Trophoblast cell (in vitro differentiated cells and primary cell): ENCODE data around the gene PROC.
A peak's percentile ranks its signal among the peaks of the same experiment; 100 is the strongest.

Source experiments
- DNase-seq, 2 donors: peaks; one replicate each; pipeline ENCODE4 v3.0.0-alpha.2; 2016
- H2AFZ ChIP-seq: 2 replicates; pipeline ENCODE4 v1.6.1; 2013; ENCODE audit warnings: low read length, moderate library complexity, mild to moderate bottlenecking; ENCODE audit not compliant: insufficient read depth, poor library complexity
- H2AK5ac ChIP-seq: 2 replicates; pipeline ENCODE4 v1.6.1; 2013; ENCODE audit warnings: mild to moderate bottlenecking, low read length
- H2BK120ac ChIP-seq: 2 replicates; pipeline ENCODE4 v1.6.1; 2013; ENCODE audit warnings: low read length, mild to moderate bottlenecking, moderate library complexity; ENCODE audit not compliant: insufficient read depth, poor library complexity
- H2BK12ac ChIP-seq: 2 replicates; pipeline ENCODE4 v1.6.1; 2013; ENCODE audit warnings: mild to moderate bottlenecking, low read length, moderate library complexity
- H2BK5ac ChIP-seq: 2 replicates; pipeline ENCODE4 v1.6.1; 2013; ENCODE audit warnings: low read length, low read depth, moderate library complexity, mild to moderate bottlenecking; ENCODE audit not compliant: poor library complexity
- H3K14ac ChIP-seq: 2 replicates; pipeline ENCODE4 v1.6.1; 2013; ENCODE audit warnings: mild to moderate bottlenecking, low read length
- H3K18ac ChIP-seq: 2 replicates; pipeline ENCODE4 v1.6.1; 2013; ENCODE audit warnings: mild to moderate bottlenecking, low read length
- H3K23ac ChIP-seq: 2 replicates; pipeline ENCODE4 v1.6.1; 2013; ENCODE audit warnings: low read length
- H3K27ac ChIP-seq: 2 replicates; pipeline ENCODE4 v1.5.1; 2013; ENCODE audit warnings: low read depth, mild to moderate bottlenecking, inconsistent platforms, low read length, moderate library complexity
- H3K27me3 ChIP-seq: 2 replicates; pipeline ENCODE4 v1.6.1; 2013; ENCODE audit warnings: inconsistent platforms, mild to moderate bottlenecking, low read length, moderate library complexity; ENCODE audit not compliant: insufficient read depth
- H3K36me3 ChIP-seq, 2 experiments: 1 replicate in 1 of 2; 2 replicates in 1 of 2; pipeline ENCODE4 v1.6.1; 2013; ENCODE audit warnings: low read length in 2 of 2, mild to moderate bottlenecking in 2 of 2, moderate library complexity in 1 of 2; ENCODE audit not compliant: insufficient read depth in 2 of 2, control insufficient read depth in 1 of 2
- H3K4ac ChIP-seq: 2 replicates; pipeline ENCODE4 v1.6.1; 2013; ENCODE audit warnings: low read depth, mild to moderate bottlenecking, low read length, moderate library complexity
- H3K4me1 ChIP-seq, 2 experiments: 1 replicate in 1 of 2; 2 replicates in 1 of 2; pipeline ENCODE4 v1.6.1; 2013; ENCODE audit warnings: low read length in 2 of 2, mild to moderate bottlenecking in 2 of 2, moderate library complexity in 1 of 2; ENCODE audit not compliant: insufficient read depth in 2 of 2, control insufficient read depth in 1 of 2
- H3K4me2 ChIP-seq: 2 replicates; pipeline ENCODE4 v1.6.1; 2013; ENCODE audit warnings: inconsistent platforms, mild to moderate bottlenecking, low read length, moderate library complexity
- H3K4me3 ChIP-seq: 2 replicates; pipeline ENCODE4 v1.5.1; 2013; ENCODE audit warnings: mild to moderate bottlenecking, low read depth, low read length, inconsistent platforms
- H3K79me1 ChIP-seq: one replicate; pipeline ENCODE4 v1.6.1; 2013; ENCODE audit warnings: low read length
- H3K79me2 ChIP-seq: 2 replicates; pipeline ENCODE4 v1.6.1; 2013; ENCODE audit warnings: low read length, mild to moderate bottlenecking; ENCODE audit not compliant: control insufficient read depth, insufficient read depth, poor library complexity
- H3K9ac ChIP-seq: 2 replicates; pipeline ENCODE4 v1.6.1; 2013; ENCODE audit warnings: mild to moderate bottlenecking, low read length
- H3K9me3 ChIP-seq: 2 replicates; pipeline ENCODE4 v1.6.1; 2013; ENCODE audit warnings: low read depth, mild to moderate bottlenecking, control low read depth, inconsistent platforms, low read length; ENCODE audit not compliant: insufficient read depth
- H4K12ac ChIP-seq: 2 replicates; pipeline ENCODE4 v1.6.1; 2013; ENCODE audit warnings: low read depth, mild to moderate bottlenecking, low read length, moderate library complexity
- H4K8ac ChIP-seq: 2 replicates; pipeline ENCODE4 v1.6.1; 2013; ENCODE audit warnings: low read depth, mild to moderate bottlenecking, low read length, moderate library complexity
- H4K91ac ChIP-seq: one replicate; pipeline ENCODE4 v1.6.1; 2013; ENCODE audit warnings: low read depth, mild to moderate bottlenecking, low read length, moderate library complexity
- WGBS: extraction: QIAGEN DNeasy Blood & Tissue Kit; methylation state at CpG from one replicate; pipeline ENCODE4 v1.1.7; 2013; ENCODE audit warnings: missing lambda C conversion rate; ENCODE audit not compliant: insufficient read length, insufficient coverage; ENCODE audit errors: extremely low coverage; 5-methylcytosine and 5-hydroxymethylcytosine counted together

PROC gene

DNA sequence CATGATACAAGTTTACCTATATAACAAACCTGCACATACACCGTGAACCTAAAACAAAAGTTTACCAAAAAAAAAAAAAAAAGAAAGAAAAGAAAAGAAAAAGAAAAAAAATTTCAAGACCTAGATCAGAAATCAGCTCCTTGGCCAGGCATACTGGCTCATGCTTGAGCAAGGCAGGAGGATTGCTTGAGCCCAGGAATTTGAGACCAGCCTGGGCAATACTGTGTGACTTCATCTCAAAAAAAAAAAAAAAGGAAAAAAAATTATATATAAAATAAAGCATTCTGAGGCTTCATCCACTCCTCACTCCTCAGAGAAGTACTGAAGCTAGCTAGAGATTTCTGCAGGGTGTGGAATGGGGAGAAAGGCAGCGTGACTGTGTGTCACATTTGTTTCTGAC lies 11.8 kb upstream of the PROC start:
- Histone ChIP-seq H3K36me3 (peaks cover 0 to 4% of the 10 kb centered on the region in 2 experiments), H2BK12ac (no peak overlapping the region), H4K12ac (no peak overlapping the region), H3K4me1 (peaks cover 23 to 28% of the 10 kb centered on the region in 2 experiments), H2BK5ac (no peak overlapping the region), H3K4ac (no peak overlapping the region), H3K4me3 (no peak overlapping the region), H2AK5ac (no peak overlapping the region), H3K79me2 (peaks cover 5% of the 10 kb centered on the region), H3K9me3 (peaks cover 8% of the 10 kb centered on the region), H2AFZ (no peak overlapping the region), H3K4me2 (no peak overlapping the region), H3K27me3 (no peaks in the 10 kb centered on the region), H4K91ac (no peak overlapping the region), H3K27ac (no peak overlapping the region), H3K14ac (no peak overlapping the region), H3K9ac (no peak overlapping the region), H2BK120ac (no peak overlapping the region), H3K79me1 (peaks cover 20% of the 10 kb centered on the region), H3K23ac (no peak overlapping the region), H4K8ac (no peak overlapping the region), H3K18ac (no peak overlapping the region)
- no CpG with 5 or more reads among the region's 2 CpGs for WGBS
- DNase-seq = no peak

DNA sequence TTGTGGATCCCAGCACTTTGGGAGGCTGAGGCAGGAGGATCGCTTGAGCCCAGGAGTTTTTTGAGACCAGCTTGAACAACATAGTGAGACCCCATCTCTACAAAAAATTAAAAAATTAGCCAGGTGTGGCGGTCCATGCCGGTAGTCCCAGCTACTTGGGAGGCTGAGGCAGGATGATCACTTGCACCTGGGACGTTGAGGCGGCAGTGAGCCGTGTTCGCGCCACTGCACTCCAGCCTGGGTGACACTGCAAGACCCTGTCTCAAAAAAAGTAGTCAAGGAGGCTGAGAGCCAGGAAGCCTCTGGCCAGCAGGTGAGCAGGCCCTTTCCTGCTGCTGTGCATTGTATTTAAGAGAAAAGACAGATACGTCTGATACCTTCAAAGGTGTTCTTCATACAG lies 11.1 kb upstream of the PROC start:
- Histone ChIP-seq H3K79me1 (peaks cover 20% of the 10 kb centered on the region), H4K12ac (no peak overlapping the region), H3K14ac (peak overlapping the region; percentile 28), H2AK5ac (peak overlapping the region; percentile 52), H2BK5ac (peak overlapping the region; percentile 47), H2BK120ac (peak overlapping the region; percentile 68), H3K9me3 (peaks cover 8% of the 10 kb centered on the region), H3K9ac (no peak overlapping the region), H3K27ac (peak overlapping the region; percentile 42), H3K18ac (no peak overlapping the region), H2AFZ (no peak overlapping the region), H4K91ac (peak overlapping the region; percentile 79), H4K8ac (peak overlapping the region; percentile 40), H3K36me3 (peaks cover 0 to 4% of the 10 kb centered on the region in 2 experiments), H3K4ac (peak overlapping the region; percentile 29), H3K27me3 (no peaks in the 10 kb centered on the region), H3K23ac (no peak overlapping the region), H3K4me3 (no peak overlapping the region), H3K4me1 (peaks cover 17 to 23% of the 10 kb centered on the region in 2 experiments), H2BK12ac (peak overlapping the region; percentile 95), H3K4me2 (no peak overlapping the region), H3K79me2 (peaks cover 5% of the 10 kb centered on the region)
- DNase-seq = no peak
- no CpG with 5 or more reads among the region's 9 CpGs for WGBS

DNA sequence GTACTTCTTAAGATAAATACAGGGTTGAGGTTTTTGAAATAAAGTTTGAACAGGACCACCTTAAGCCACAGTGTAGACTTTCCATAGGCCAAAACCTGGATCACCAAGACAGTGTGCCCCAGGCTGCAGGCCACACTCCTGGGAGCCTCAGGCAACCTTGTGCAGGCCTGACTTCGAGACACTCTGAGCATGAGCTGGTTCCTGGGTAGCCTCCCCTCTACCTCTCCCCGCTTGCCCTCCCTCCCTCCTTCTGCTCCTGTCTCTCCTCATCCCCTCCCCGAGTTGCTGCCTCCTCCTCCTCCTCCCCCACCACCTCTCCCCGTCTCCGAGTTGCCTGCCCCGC lies 10.6 kb upstream of the PROC start:
- H2BK120ac ChIP-seq = no peak overlapping the region
- no peak overlapping the region for H3K4me3 ChIP-seq
- peak overlapping the region; percentile 1 for H3K4me2 ChIP-seq
- H3K36me3 ChIP-seq = peaks cover 0 to 4% of the 10 kb centered on the region in 2 experiments
- WGBS = no CpG with 5 or more reads among the region's 6 CpGs
- peak overlapping the region; percentile 30 for H2BK12ac ChIP-seq
- peaks cover 8% of the 10 kb centered on the region for H3K9me3 ChIP-seq
- H3K18ac ChIP-seq = no peak overlapping the region
- H4K91ac ChIP-seq = peak overlapping the region; percentile 58
- H4K12ac ChIP-seq = peak overlapping the region; percentile 29
- peak; percentile 72 to 80 for DNase-seq
- H3K4me1 ChIP-seq = peaks cover 13 to 18% of the 10 kb centered on the region in 2 experiments
- H3K79me1 ChIP-seq = peaks cover 16% of the 10 kb centered on the region
- no peak overlapping the region for H3K9ac ChIP-seq
- H4K8ac ChIP-seq = no peak overlapping the region
- no peak overlapping the region for H2AK5ac ChIP-seq
- no peaks in the 10 kb centered on the region for H3K27me3 ChIP-seq
- no peak overlapping the region for H3K4ac ChIP-seq
- peaks cover 5% of the 10 kb centered on the region for H3K79me2 ChIP-seq
- no peak overlapping the region for H3K23ac ChIP-seq
- H3K14ac ChIP-seq = no peak overlapping the region
- no peak overlapping the region for H2AFZ ChIP-seq
- H2BK5ac ChIP-seq = peak overlapping the region; percentile 23
- peak overlapping the region; percentile 42 for H3K27ac ChIP-seq

DNA sequence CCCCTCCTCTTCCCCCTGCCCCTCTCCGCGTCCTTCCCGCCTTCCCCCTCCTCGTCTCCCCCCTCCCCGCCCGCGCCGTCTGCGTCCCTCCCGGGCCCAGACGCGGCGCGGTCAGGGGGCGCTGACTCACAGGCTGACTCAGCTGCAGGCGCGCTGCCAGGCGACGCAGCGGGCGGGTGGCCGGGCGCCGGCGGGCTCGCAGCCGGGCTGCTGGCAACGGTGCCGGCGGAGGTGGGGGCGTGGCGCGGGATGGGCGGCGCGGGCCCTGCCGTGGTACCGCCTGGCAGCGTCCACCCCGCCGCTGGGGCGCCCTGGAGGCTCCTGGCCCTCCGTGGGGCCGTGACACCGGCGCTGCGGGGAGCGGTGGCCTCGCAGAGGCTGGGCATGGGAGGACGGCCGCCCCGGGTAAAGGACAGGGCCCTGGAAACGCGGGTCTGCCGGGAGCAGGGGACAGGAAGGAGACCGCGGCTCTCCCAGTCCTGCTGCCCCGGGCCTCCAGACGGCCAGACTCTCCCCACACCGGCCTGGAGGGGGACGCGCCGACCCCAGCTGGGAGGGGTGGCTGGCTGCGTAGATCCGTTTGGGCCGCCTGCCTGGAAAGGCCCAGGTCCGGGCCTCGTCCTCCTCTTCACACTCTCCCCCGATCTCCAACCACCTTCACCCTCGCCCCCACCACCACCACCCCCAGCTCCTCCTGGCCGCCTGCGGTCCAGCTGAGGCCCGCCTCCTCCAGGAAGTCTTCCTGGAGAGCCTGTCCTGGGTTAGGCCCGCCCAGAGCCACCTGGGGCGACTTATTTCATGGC lies 10.0 kb upstream of the PROC start:
- Histone ChIP-seq H2BK5ac (peak overlapping the region; percentile 89), H3K4me3 (peak overlapping the region; percentile 31), H3K9me3 (peaks cover 8% of the 10 kb centered on the region), H3K4me1 (peaks cover 13 to 18% of the 10 kb centered on the region in 2 experiments), H3K4ac (peak overlapping the region; percentile 53), H4K8ac (peak overlapping the region; percentile 84), H4K91ac (peak overlapping the region; percentile 97), H3K27me3 (no peaks in the 10 kb centered on the region), H2AFZ (peak overlapping the region; percentile 82), H3K79me1 (peaks cover 16% of the 10 kb centered on the region), H4K12ac (peak overlapping the region; percentile 70), H3K14ac (peak overlapping the region; percentile 81), H2AK5ac (peak overlapping the region; percentile 35), H3K27ac (peak overlapping the region; percentile 95), H3K79me2 (peaks cover 5% of the 10 kb centered on the region), H2BK120ac (peak overlapping the region; percentile 97), H3K36me3 (peaks cover 0 to 4% of the 10 kb centered on the region in 2 experiments), H3K9ac (no peak overlapping the region), H3K18ac (peak overlapping the region; percentile 55), H3K4me2 (peak overlapping the region; percentile 56), H2BK12ac (peak overlapping the region; percentile 55), H3K23ac (no peak overlapping the region)
- DNase-seq = peak; percentile 93 to 96
- no CpG with 5 or more reads among the region's 75 CpGs for WGBS
